Upper lobe of left lung (tissue), 4 donors: ENCODE results near the gene MSGN1.

Source experiments
- CTCF ChIP-seq, 6 experiments: fragments of 450-650 bp in 4 of 6; fragments of 200-600 bp in 2 of 6; sonication (generic) in 2 of 6; IDR thresholded peaks; one replicate each; pipeline ENCODE4 v1.5.1; 2016 to 2019; ENCODE audit warnings: antibody characterized with exemption in 6 of 6
- POLR2A ChIP-seq, 4 donors: fragments of 450-650 bp; IDR thresholded peaks; one replicate each; pipeline ENCODE4 v1.5.1; 2016 to 2017; ENCODE audit warnings: antibody characterized with exemption in 4 of 4, mild to moderate bottlenecking in 2 of 4
- POLR2AphosphoS5 ChIP-seq, 2 donors: sonication (generic); formaldehyde crosslinking; IDR thresholded peaks; one replicate each; pipeline ENCODE4 v1.5.1; 2017; ENCODE audit warnings: antibody characterized with exemption in 2 of 2

GRCh38 chr2:17781482-17781881 lies 34.8 kb upstream of the MSGN1 start:
- TF ChIP-seq POLR2A (IDR thresholded peaks at IDR 0.05) (no peak), CTCF (IDR thresholded peaks at IDR 0.05) (no peak), POLR2AphosphoS5 (IDR thresholded peaks at IDR 0.05) (no peak)
